HG02759 (cell line): ENCODE results near the gene A3GALT2.
A peak's percentile ranks its signal among the peaks of the same experiment; 100 is the strongest.

Experiments
- ATAC-seq: cut with Tn5 transposase; IDR thresholded peaks from one replicate; pipeline ENCODE4 v1.9.1; 2021; ENCODE audit warnings: mild to moderate bottlenecking, moderate library complexity; ENCODE audit not compliant: unreplicated experiment

A3GALT2 gene

DNA sequence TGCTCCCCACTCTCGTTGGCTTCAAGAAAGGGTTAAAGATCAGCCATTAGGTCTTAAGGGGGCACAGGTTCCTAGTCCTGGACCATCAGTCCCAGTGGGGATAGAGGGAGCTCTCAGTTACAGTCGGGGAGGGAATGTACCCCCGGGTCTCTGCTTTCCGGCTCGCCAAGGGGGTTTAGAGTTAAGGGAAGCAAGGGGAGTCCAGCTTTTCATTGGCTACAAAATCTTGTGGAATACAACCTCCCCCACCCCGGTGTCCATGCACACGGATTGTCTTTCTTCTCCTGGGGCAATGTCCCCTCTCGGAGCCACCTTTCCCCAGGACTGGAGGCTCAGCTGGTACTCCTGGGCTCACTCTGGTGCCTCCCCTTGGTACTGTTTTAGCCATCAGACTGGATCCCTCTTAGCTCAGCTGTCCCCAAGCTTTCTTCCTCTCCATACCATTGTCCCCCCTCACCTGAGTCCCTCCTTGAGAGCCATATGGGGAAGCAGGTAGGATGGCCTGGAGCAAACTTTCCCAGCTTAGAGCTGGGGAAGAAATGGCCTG, at the start of gene A3GALT2:
A3GALT2 (minus strand) TSS at position 480 of the 547 bp plus-strand sequence; CDS start at position 480, 0 bp downstream.
- no peak for ATAC-seq

DNA sequence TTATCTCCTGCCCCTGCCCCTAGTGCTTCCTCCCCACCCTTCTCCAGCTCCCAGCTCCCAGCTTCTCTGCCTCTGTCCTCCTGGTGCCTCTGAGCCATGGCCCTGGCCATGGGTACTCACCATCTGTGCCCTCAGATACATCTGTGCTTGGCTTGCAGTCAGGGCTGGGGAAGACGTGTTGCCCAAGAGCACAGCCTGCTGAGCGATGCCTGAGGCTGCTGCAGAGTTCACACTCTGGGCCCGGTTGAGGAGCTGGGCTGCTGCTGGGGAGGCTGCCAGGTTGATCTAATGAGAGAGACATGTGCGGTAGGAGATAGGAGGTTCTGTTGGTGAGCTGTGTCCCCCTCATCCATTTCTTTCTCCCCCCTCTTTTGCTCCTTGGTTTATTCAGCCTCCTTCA, 49.4 kb upstream of the A3GALT2 start:
- ATAC-seq: no peak

DNA sequence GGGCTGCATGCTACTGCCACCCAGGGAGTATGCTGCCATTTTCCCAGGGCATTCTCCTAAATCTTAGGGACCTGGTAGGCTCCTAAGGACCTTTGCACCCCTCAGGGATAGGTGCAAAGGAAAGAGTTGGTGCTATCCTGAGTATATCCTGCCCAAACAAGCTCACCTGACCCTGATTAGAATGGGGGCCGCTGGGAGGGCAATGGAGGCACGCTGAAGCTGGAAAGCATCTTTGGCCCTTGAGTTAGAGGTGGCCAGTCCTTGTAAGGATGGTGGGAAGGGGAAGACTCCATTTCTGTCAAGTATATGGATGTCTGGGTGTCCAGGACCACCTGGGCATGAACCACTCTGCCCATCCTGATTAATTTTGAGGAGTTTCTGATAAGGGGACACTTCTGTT, 48.9 kb upstream of the A3GALT2 start:
- no peak for ATAC-seq

DNA sequence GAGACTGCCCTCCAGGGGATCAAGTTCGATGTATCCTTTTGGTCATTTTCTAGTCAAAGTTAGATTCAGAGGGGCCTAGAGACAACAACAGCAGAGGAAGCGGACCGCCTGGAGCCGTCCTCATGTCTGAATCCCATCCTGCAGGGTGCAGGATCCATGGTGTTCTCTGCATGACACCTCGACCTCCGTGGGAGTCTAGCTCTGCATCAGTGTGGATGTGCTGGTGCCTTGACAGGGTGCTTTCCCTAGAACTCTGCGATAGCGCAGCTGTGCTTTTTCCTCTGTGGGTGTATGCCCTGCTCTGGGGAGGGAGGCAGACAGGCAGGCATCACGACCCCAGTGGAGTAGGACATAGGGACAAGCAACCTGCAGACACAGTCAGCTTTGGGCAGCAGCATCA, 48.2 kb upstream of the A3GALT2 start:
- no peak for ATAC-seq

DNA sequence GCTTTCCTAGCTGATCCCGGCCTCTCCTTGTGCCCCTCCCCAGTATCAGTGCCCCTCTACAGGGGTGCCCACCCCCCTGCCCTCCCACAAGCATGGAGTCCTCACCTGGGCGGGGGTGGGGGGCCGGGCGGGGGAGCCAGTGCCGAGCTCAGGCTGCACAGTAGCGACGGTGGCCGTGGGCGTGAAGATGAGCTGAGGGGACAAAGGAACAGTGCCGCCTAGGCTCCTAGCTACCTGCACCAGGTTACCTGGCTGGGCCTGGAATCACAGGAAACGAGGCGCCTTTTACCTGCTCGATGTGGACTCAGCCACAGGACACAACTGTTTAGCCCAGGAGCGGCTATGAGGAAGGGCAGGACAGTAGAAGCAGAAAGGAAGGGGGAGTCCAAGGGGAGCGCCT, 47.5 kb upstream of the A3GALT2 start:
- no peak for ATAC-seq

DNA sequence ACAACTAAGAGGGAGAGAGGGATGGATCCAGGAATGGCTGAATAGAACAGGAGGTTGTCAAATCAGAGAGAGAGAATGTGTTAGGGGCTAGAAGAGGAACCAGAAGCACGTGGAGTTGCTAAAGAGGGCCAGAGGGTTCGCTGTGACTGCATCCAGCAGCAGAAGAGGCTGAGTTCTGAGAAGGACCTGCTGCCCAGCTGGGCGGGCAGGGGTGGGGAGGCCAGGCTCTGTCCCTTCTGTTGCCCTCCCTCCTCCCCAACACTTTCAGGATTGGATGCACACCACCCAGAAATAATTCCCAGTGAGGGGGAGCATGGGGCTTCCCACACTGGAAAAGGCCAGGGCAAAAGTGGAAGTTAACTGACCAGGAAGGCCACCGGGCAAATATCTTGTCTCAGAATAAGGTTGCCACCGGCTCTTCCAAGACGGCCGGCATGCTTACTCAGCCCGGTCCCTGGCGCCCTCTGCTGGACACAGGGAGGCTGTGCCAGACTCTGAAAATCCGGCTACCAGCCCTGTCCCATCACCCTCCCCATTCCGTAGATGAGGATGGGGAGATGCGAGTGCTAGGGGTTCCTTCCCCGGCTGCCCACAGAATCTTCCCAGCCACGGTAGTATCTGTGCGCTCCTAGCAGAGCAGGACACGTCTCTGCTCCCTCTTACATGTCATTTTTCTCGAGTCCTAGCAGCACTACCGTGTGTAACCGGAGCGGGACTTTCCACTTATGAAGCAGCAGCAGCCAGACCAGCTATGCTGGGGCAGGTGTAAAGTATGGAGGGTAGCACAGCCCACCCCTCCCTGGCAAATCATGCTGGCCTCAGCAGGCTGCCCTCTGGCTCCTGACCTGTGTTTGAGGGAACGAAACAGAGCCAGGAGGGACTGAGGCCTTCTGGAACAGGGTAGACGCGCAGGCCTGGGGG, 46.8 kb upstream of the A3GALT2 start:
- ATAC-seq: peak; percentile 70

DNA sequence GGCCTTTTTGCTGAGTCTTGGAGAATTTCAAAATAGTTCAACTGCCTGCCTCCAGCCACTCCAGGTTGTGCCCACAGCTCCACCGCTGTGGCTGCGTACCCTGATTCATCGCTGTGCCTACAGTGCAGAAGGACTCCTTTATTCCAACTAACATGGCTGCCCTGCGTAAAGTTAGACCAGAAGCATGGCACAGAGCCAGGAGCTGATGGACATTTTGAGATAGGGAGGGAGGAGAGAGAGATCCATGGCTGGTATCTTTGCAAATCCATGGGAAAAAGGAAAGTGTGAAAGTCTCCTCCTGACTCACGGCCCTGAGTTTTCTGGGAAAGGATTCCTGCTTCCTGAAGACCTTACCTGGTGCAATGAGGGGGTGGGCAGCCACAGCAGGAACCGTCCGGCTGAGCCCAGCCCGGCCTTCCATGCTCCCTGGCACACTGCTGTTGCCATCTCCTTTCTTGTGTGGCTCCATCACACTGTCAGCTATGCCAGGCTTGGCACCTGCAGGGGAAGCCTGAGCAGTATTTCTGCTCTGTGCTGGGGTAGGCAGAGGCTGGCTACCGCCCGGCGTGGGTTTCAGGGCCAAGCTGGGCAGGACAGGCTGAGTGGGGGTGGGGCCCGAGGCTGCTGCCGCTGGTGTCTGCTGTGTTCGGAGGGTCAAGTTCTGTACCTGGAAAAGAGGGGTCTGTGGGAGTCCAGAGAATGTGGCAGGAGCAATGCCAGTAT, 46.0 kb upstream of the A3GALT2 start:
- ATAC-seq: no peak

DNA sequence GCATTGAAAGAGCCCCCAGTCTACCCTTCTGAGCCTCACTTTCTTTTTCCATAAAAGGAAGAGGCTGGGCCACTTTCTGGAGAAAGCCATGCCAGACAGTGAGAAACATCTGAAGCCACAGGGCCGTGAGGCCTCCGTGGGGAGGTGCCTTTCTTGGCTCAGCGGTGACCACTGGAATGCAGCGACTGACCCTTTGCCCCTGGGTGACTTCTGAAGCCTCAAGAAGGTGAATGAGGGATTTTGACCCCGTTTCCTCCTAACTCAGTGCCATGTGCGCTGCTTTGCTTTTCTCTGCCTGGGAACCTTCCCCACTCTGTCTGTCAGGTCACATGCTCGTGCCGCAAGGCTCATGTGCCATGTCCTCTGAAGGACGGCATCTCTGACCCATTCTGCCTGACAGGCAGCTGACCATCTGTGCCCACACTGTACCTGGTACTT, 44.7 kb upstream of the A3GALT2 start:
- ATAC-seq: no peak

DNA sequence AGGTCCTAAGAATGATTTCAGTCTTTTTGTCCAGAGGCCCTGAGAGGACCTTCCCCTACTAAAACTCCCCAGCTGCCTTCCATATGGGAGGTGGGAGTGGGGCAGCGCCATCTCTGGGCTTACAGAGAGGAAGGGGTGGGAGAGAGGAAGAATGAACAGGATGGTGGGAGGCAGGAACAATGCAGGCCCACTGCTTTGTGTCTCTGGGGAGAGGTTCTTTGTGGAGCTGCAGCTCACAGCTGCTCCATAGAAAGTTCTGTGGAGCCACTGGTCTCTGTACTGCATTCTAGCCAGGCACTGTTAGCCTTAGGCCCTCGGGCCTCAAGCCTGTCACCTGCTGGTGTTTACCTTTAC, 43.6 kb upstream of the A3GALT2 start:
- no peak for ATAC-seq

DNA sequence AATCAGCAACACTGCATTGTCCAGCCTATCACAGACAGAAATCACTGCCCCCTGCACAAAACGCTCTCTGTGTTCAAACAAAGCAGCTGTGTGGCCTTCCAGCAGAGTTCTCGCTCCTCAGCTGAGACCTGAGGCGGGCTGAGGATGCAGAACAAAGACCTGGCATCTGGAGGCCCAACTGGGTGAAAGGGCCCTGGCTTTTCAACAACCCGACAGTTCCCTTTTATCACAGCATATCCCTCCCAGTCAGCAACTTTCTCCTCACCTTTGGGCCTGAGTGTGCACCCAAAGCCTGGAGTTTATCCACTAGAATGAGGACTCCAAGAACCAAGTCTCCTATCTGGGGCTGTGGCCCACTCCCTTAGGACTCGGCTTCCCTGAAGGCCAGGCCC, 42.6 kb upstream of the A3GALT2 start:
- no peak for ATAC-seq

DNA sequence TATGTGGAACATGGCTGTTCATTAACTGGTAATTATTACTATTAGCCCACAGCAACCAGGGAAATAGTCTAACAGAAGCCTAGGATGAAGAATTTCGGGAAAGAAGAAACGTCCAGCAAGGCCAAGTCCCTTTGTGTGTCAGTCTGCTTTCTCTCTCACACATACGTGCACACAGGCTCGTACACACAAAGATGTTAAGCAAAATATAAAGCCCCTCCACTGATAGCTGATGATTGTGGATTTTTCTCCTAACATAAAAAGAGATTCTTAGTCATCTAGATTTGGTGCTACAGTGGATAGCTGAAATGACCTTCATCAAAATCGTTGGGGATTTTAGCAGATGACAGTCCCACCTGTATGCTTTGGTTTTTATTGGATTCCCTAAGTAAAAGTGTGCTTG, 42.1 kb upstream of the A3GALT2 start:
- ATAC-seq: no peak

DNA sequence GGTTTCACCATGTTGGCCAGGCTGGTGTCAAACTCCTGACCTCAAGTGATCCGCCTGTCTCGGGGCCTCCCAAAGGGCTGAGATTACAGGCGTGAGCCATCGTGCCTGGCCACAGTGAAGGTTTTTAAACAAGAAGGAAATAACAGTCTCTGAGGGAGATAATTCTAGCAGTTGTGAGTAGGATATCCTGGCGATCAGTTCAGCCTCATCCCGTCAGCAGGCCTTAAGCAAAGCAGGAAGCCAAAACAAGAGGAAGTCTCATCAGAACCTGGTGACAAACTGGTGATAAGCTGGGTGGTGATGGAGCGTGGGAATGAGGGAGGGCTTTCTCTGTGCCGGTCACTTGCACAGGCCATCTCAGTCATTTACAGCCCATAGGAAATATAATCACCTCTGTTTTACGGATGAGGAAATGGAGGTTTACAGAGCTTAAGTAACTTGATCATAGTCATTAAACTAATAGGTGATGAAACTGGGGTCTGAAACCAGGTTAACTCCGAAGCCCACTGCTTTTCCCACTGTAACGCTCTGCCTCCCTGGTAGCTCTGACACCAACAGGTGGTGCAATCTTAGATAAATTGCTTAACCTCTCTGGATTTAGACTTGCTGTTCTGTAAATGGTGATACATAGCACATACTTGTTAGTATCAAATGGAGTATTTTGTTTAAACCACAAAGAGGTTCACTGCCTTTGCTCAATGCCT, 40.8 kb upstream of the A3GALT2 start:
- ATAC-seq: no peak

DNA sequence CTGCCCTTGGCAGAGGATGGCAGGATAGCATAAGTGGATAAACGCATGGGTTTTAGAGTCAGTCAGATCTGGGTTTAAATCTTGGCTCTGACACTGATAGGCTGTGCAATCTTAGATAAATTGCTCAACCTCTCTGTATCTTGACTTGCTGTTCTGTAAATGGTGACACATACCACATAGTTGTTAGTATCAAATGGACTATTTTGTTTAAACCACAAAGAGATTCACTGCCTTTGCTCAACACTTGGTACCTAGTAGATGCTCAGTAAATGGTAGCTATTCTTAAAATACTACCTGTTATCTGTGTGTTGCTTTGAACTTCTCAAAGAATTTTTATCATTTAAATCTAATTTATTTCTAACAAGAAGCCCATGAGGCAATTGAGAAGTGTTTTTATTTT, 39.5 kb upstream of the A3GALT2 start:
- ATAC-seq: no peak

DNA sequence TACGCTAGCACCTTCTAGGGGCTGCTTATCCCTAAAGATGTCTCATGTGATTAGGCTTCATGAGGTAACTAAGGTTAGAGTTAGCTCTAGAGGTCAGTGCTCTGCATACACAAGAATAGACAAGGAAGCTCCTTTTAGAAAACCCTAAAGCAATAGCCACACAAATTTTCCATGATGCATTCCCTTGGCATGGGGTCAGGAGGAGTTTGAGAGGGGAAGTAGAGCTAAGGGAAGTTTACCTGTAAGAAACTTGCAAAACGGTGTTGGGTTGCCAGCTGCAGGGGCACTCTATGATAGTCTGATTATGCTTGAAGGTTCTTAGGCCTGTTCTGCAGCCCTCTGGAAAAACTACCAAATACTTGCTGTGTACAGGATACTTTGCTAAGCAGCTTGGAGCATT, 39.0 kb upstream of the A3GALT2 start:
- no peak for ATAC-seq

DNA sequence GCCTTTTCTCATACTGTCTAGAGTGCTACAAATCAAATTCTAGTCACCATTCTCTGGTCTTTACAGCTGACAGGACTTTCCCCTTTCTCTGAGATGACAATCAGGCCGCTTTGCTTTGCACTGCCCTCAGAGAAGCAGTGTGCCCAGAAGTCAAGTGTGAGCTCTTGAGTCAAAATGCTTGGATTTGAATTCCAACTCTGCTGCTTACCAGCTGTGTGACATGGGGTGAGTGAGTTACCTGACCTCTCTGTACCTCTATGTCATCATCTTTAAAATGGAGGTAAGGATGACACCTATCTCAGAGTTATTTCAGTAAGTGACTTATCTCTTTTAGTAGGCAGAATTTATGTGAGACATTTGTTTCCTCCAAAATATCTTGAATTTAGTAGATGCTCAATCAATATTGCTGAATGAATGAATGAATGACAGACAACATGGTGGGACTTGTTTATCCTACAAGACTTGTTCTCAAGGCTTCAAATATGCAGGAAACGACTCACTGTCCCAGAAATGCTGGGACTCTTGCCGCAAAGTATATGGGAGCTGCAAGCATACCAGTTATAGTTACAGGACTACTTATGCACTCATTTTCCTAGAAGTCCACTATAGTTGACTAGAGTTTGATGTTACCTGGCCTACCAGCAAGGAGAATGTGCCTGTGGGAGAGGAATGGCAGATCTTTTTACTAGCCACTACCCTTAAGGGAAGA, 38.1 kb upstream of the A3GALT2 start:
- ATAC-seq: no peak

DNA sequence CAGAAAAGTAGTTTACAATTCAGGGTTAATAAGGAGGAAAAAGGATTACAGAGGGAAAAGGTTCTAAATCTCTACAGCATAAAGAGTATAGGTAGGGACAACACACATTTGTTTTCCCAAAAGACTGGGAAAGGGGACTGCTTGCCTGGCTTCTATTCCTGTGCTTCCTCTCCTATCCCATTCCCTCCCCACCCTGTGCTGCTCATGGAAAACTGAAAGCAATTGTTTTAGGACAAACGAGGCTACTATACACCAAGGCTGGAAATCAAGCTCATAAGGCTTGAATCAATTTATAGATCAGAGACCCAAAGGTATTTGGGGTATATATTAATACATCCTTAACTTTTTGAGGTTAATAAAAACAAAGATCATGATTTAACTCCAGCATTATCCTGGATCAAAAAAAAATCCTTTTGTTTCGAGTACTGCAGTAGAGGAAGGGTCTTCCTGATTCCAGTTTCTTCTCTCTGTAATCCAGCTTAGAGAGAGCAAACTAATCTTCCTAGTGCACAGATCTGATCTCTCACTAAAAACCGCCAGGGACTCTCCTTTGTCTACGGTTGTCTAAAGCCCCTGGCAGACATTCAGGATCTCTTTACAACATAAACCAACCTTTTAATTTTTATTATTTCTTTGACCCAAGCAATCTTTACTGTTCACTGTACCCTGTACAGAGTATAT, 37.4 kb upstream of the A3GALT2 start:
- no peak for ATAC-seq

DNA sequence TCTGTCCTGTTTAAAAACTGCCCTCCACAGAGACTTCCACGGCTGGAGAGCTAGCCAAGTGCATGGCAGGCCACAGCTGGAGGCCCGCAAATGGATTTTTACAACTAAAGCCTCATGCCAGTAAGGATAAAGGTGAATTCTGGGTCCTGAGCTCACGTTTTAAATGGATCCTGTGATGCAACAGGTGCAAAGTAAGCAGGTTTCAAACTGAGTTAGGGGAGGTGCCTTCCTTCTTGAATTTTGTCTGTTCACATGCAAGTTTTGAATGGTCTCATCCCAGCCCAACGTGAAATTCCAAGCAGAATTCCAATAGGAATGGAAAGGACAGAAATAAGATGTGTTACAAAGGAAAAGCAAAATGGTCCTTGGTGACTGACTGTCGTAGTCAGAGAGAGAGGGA, 36.2 kb upstream of the A3GALT2 start:
- ATAC-seq: no peak

DNA sequence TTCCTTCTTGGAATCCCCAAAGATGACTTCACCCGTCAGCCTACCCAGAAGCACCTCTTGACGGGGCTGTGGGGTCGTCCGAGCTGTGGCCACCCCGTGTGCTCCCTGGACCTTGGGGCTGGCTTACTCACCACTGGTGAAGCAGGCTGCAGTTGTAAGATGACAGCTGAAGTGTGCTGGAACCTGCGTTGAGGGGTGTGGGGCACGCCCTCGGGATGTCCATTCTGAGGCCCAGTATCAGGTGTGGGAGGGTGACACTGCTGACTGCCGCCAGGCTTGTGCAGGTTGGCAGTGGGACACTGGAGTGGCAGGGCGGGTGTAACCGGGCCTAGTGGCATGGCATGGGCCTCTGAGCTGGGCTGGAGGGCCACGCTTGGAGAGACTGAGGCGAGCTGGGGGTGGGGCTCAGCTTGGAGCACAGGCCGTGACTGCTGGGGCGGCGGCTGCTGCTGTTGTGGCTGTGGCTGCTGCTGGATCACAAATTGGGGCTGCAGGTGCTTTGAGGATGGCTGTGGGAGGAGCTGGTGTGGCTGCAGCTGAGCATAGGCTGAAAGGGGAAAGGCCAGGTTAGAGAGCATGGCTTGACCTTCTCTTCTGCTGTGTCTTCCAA, 33.9 kb upstream of the A3GALT2 start:
- ATAC-seq: no peak

DNA sequence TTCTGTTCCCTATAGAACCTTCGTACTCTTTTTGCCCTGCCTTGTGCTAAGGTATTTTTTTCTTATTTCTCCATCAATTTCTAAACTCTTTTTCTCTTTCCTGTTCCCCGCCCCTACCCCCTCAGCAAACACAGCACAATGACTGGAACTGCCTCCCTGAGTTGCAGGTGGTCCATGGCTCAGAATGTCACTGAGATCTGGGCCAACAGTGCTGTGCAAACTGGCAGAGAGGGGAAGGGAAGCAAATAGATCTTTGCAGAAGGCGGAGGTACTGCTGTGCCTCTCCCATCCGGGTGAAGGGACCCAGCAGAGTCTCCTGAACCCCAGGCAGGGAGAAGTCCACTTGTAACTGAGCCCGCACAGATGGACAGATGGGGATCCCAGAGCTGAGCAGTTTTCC, 32.6 kb upstream of the A3GALT2 start:
- ATAC-seq: no peak

DNA sequence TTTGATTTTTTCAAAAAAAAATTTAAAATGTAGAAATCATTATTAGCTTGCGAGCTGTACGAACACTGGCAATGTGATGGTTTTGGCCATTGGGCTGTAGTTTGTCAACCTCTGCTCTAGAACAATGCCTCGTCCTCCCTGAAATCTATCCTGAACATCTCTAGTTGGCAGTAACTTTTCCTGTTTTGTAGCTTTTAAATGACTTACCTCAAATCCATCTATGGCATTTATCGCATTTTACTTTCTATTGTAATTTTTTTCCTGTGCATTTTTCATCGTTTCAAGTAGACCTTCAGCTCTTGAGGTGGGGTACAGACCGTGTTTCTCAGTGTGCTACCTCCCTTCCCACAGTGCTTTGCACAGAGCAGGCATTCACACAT, 30.4 kb upstream of the A3GALT2 start:
- no peak for ATAC-seq
